Activated CD4-positive, CD25-positive, alpha-beta regulatory T cell treated with anti-CD3 and anti-CD28 coated beads, Interleukin-2, amount 50 U/mL, for 16 hours (primary cell): Measurements from ENCODE around the gene HNRNPAB.

ENCODE experiments used
- DNase-seq: peaks from one replicate; pipeline ENCODE4 v3.0.0-alpha.2; 2020; ENCODE audit warnings: low read depth, low spot score

HNRNPAB gene

GRCh38 chr5:178204182-178204934 lies at the start of gene HNRNPAB:
Gene HNRNPAB (plus strand): TSS chr5:178204533. CDS start chr5:178204838, 305 bp downstream.
- peak; percentile 90 for DNase-seq

- no peak for DNase-seq
Measured at GRCh38 chr5:178155065-178155464, 49.3 kb upstream of the HNRNPAB start.

GRCh38 chr5:178160176-178160575 lies 44.2 kb upstream of the HNRNPAB start:
- no peak for DNase-seq

GRCh38 chr5:178162481-178162880 lies 41.9 kb upstream of the HNRNPAB start:
- DNase-seq: no peak

- DNase-seq: peak; percentile 85
Measured at GRCh38 chr5:178163772-178164735, 40.3 kb upstream of the HNRNPAB start.

GRCh38 chr5:178165581-178165980 lies 38.8 kb upstream of the HNRNPAB start:
- DNase-seq: no peak

- DNase-seq: no peak
Measured at GRCh38 chr5:178170455-178170854, 33.9 kb upstream of the HNRNPAB start.

- no peak for DNase-seq
Measured at GRCh38 chr5:178174456-178174855, 29.9 kb upstream of the HNRNPAB start.

GRCh38 chr5:178176791-178177190 lies 27.5 kb upstream of the HNRNPAB start:
- DNase-seq: no peak

GRCh38 chr5:178177569-178177968 lies 26.8 kb upstream of the HNRNPAB start:
- DNase-seq: no peak

GRCh38 chr5:178180141-178180863 lies 24.0 kb upstream of the HNRNPAB start:
- DNase-seq: no peak

- no peak for DNase-seq
Measured at GRCh38 chr5:178182158-178182876, 22.0 kb upstream of the HNRNPAB start.

GRCh38 chr5:178186427-178186826 lies 17.9 kb upstream of the HNRNPAB start:
- no peak for DNase-seq

- DNase-seq: no peak
Measured at GRCh38 chr5:178187014-178187413, 17.3 kb upstream of the HNRNPAB start, which contains the start of gene GMCL2. Gene GMCL2 (minus strand): TSS chr5:178187371. CDS start chr5:178187299, 72 bp downstream.

GRCh38 chr5:178189433-178189832 lies 14.9 kb upstream of the HNRNPAB start:
- no peak for DNase-seq

GRCh38 chr5:178191661-178192060 lies 12.7 kb upstream of the HNRNPAB start:
- DNase-seq: no peak

- no peak for DNase-seq
Measured at GRCh38 chr5:178192244-178192643, 12.1 kb upstream of the HNRNPAB start.

GRCh38 chr5:178192787-178193186 lies 11.5 kb upstream of the HNRNPAB start:
- no peak for DNase-seq

- no peak for DNase-seq
Measured at GRCh38 chr5:178193251-178193809, 11.0 kb upstream of the HNRNPAB start.

- DNase-seq: no peak
Measured at GRCh38 chr5:178194026-178194425, 10.3 kb upstream of the HNRNPAB start.
